GM12878 (cell line): Measurements from ENCODE around the gene GGNBP2. TPM values are rescaled to one million over a fixed set of nuclear protein-coding genes. Genes with fewer than 3 reads are reported as not detected.
A peak's percentile ranks its signal among the peaks of the same experiment; 100 is the strongest.

ENCODE experiments used
- ATAC-seq: fragments of 200-7000 bp; cut with Tn5 transposase; 3 replicates; pipeline ENCODE4 v1.9.1; 2020; ENCODE audit warnings: mild to moderate bottlenecking, moderate library complexity
- BruUV-seq: library from RNA; stranded (reverse); fragments of 400-500 nt; replicated peaks from 2 replicates; lab custom pipeline; 2021; lab: Mats Ljungman, UMichigan
- CTCF ChIA-PET: fragments of 300-600 bp; sonication (Branson Sonifier 250); formaldehyde crosslinking; extraction: SDS; loops from one replicate; lab custom pipeline; 2021; ENCODE audit warnings: inconsistent platforms; lab: Yijun Ruan, JAX
- POLR2A ChIA-PET: fragments of 350-600 bp; formaldehyde crosslinking; extraction: SDS; loops from one replicate; lab custom pipeline; 2021; ENCODE audit warnings: inconsistent platforms; lab: Charles Lee
- RAD21 ChIA-PET: fragments of 300-600 bp; sonication (Branson Sonifier 250); formaldehyde crosslinking; loops from one replicate; lab custom pipeline; 2023; ENCODE audit warnings: antibody characterized with exemption; ENCODE audit not compliant: unreplicated experiment; lab: Charles Lee
- SMC1A ChIA-PET: fragments of 300-600 bp; sonication (Branson Sonifier 250); formaldehyde crosslinking; loops from one replicate; lab custom pipeline; 2023; ENCODE audit not compliant: unreplicated experiment, uncharacterized antibody; lab: Charles Lee
- DNase-seq: peaks from one replicate; pipeline ENCODE4 v3.0.0-alpha.2; 2011; ENCODE audit warnings: low read depth, low spot score
- FAIRE-seq: peaks from 3 replicates; lab custom pipeline; 2011; peaks lifted over from hg19 to GRCh38; lab: Jason Lieb, UNC
- H2AFZ ChIP-seq: 2 replicates; pipeline ENCODE4 v1.6.0; 2011; ENCODE audit warnings: low read depth, low read length, control low read depth; ENCODE audit not compliant: control insufficient read depth
- H3K27ac ChIP-seq: 2 replicates; pipeline ENCODE4 v1.5.1; 2011; ENCODE audit warnings: control low read depth; ENCODE audit not compliant: control insufficient read depth, insufficient read depth
- H3K27me3 ChIP-seq, 2 experiments: replicated peaks in 1 of 2; 2 replicates each; pipeline versions ENCODE4 v1.6.0 to v1.6.1; 2011; ENCODE audit warnings: low read length in 1 of 2; ENCODE audit not compliant: control insufficient read depth in 2 of 2, insufficient read depth in 2 of 2
- H3K36me3 ChIP-seq, 2 experiments: 2 replicates each; pipeline ENCODE4 v1.5.1; 2011; ENCODE audit warnings: low read length in 1 of 2; ENCODE audit not compliant: control insufficient read depth in 2 of 2, insufficient read depth in 2 of 2
- H3K4me1 ChIP-seq: 2 replicates; pipeline ENCODE4 v1.6.1; 2011; ENCODE audit warnings: mild to moderate bottlenecking, low read length, moderate library complexity, mixed read lengths; ENCODE audit not compliant: control insufficient read depth, insufficient read depth
- H3K4me2 ChIP-seq: 2 replicates; pipeline ENCODE4 v1.6.0; 2011; ENCODE audit warnings: control low read depth; ENCODE audit not compliant: control insufficient read depth, insufficient read depth
- H3K4me3 ChIP-seq: fragments of 200-600 bp; sonication (generic); 2 replicates; pipeline ENCODE4 v1.5.1; 2016
- H3K79me2 ChIP-seq: 2 replicates; pipeline ENCODE4 v1.6.0; 2011; ENCODE audit warnings: low read length; ENCODE audit not compliant: control insufficient read depth, insufficient read depth
- H3K9ac ChIP-seq: 2 replicates; pipeline ENCODE4 v1.8.0; 2011; ENCODE audit warnings: low read length, control low read depth, mixed read lengths; ENCODE audit not compliant: control insufficient read depth, insufficient read depth
- H3K9me3 ChIP-seq: replicated peaks from 3 replicates; pipeline ENCODE4 v1.5.1; 2011; ENCODE audit warnings: mild to moderate bottlenecking, low read length; ENCODE audit not compliant: control insufficient read depth, insufficient read depth
- H4K20me1 ChIP-seq: 2 replicates; pipeline ENCODE4 v1.6.0; 2011; ENCODE audit not compliant: control insufficient read depth, insufficient read depth
- MEF2A ChIP-seq: IDR thresholded peaks from 2 replicates; pipeline ENCODE4 v1.6.1; 2011; ENCODE audit warnings: low read depth, mild to moderate bottlenecking, low read length, moderate library complexity; ENCODE audit not compliant: insufficient read depth
- MTA2 ChIP-seq: fragments of 450-650 bp; IDR thresholded peaks from 2 replicates; pipeline ENCODE4 v1.6.1; 2016; ENCODE audit warnings: low read depth, mild to moderate bottlenecking, moderate library complexity
- POLR2A ChIP-seq: IDR thresholded peaks from 2 replicates; pipeline ENCODE4 v1.6.1; 2011; ENCODE audit warnings: low read depth, mild to moderate bottlenecking, low read length
- RBBP5 ChIP-seq: fragments of 200-600 bp; sonication (generic); conservative IDR thresholded peaks from 2 replicates; pipeline ENCODE4 v1.6.1; 2016
- SP1 ChIP-seq: IDR thresholded peaks from one replicate; pipeline ENCODE4 v1.6.1; 2011; ENCODE audit warnings: low read depth, low read length
- SREBF1 ChIP-seq: IDR thresholded peaks from 2 replicates; pipeline ENCODE4 v1.6.1; 2012; ENCODE audit warnings: mild to moderate bottlenecking, low read length
- WGBS: methylation state at CpG from one replicate; pipeline ENCODE4 v1.1.6; 2016; ENCODE audit warnings: low lambda C conversion rate; ENCODE audit not compliant: insufficient replicate concordance, insufficient coverage; ENCODE audit errors: missing lambda C conversion rate; 5-methylcytosine and 5-hydroxymethylcytosine counted together
- in situ Hi-C: fragments of 300-500 bp; cut with MboI; formaldehyde crosslinking; loops from 9 replicates; pipeline ENCODE4 v1.14.3; 2018; ENCODE audit warnings: mixed read lengths
- intact Hi-C: fragments of 100-400 bp; cut with micrococcal nuclease; formaldehyde crosslinking; loops from one replicate; pipeline ENCODE4 v1.14.2; 2022; ENCODE audit not compliant: unreplicated experiment
- polyA plus RNA-seq, 11 experiments: library from polyadenylated mRNA; depleted of rRNA in 4 of 11; unstranded in 6 of 11; stranded (reverse) in 5 of 11; fragments of >200 nt; fragmentation: Nextera tagmentation in 4 of 11; fragmentation: Illumina TruSeq in 1 of 11; extraction: Ambion mirVana in 4 of 11; extraction: Trizol in 1 of 11; gene quantifications; 1 replicate in 1 of 11; 2 replicates in 10 of 11; pipeline versions ENCODE4 v1.2.1 to v1.2.3, GENCODE V29; 2011 to 2016; ENCODE audit warnings: inconsistent platforms in 2 of 11, missing spikeins in 2 of 11, low read depth in 1 of 11
- total RNA-seq, 4 experiments: library from RNA; depleted of rRNA in 3 of 4; stranded (reverse); fragments of >200 nt in 3 of 4; fragmentation: Illumina TruSeq in 1 of 4; extraction: Trizol in 1 of 4; gene quantifications; 2 replicates each; pipeline versions ENCODE4 v1.2.1 to v1.2.3, GENCODE V29; 2013 to 2021

GGNBP2 gene
- total and polyA plus RNA-seq, 10 of the 15 experiments (the other 5 are each of a cell fraction or from before 2014, with no cell fraction given) = 36.3 to 82.0 (median 50.0) TPM

DNA sequence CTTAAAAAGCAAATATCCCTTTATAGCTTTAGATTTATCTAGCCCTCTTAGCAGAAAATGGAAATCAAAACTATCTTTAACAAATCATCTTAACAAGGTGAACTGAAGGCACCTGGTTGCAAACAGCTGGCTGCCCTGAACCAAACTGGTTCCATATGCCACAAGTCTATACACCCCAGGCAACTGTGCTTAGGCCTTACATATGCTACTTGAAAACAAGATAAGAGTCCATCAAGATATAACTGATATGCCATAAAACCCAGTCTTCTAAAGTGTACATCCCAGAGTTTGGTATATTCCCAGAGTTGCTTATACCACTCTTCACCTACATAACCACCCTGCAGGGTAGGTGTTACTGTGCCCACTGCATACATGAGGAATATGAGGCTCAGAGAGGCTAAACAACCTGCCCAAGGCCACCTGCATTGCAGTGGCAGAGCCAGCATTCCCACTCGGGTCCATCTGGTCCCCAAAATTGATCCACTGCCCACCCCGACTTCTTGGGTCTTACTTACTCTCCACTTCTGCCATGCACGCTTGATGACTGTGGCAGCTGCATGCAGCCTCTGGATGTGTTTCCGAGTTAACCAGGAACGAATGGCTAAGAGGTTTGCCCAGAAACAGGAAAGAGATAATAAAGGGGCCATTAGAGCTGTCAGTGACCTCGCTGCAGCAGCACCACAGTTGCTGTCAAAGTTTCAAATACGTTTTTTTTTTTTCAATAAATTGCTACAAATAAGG is 46.0 kb upstream of the GGNBP2 start:
- no peaks in the 10 kb centered on the region for H4K20me1 ChIP-seq
- H3K79me2 ChIP-seq = no peaks in the 10 kb centered on the region
- no peaks in the 10 kb centered on the region for H3K9me3 ChIP-seq
- peaks cover 22 to 35% of the 10 kb centered on the region in 2 experiments for H3K36me3 ChIP-seq
- SMC1A ChIA-PET = no interaction called here
- H3K27me3 ChIP-seq = no peaks in the 10 kb centered on the region
- POLR2A ChIA-PET = interaction anchor here (0.6 kb wide), 1 partner anchor 695 kb away, joined by 5 read pairs; no protein-coding TSS in a partner anchor
- H3K9ac ChIP-seq = no peak overlapping the region
- no peaks in the 10 kb centered on the region for H3K4me1 ChIP-seq
- no peak for DNase-seq
- H3K27ac ChIP-seq = no peak overlapping the region
- ATAC-seq = no peak
- WGBS = 78% methylated on average over 7 of the region's 7 CpGs
- H3K4me3 ChIP-seq = no peak overlapping the region
- CTCF ChIA-PET = no interaction called here
- no peak overlapping the region for H3K4me2 ChIP-seq
- intact Hi-C loops = no loop called here
- TF ChIP-seq POLR2A = peak; percentile 24; the same call in 1 of the 2 replicates
- TF ChIP-seq MEF2A = no peak
- TF ChIP-seq, all 136 proteins: peak for 1
- RAD21 ChIA-PET = no interaction called here
- no TSS peak for BruUV-seq
- in situ Hi-C loops = loop anchor here (25.0 kb wide), 1 partner anchor 361 kb away; no protein-coding TSS in a partner anchor
- H2AFZ ChIP-seq = no peak overlapping the region
- FAIRE-seq = no peak

DNA sequence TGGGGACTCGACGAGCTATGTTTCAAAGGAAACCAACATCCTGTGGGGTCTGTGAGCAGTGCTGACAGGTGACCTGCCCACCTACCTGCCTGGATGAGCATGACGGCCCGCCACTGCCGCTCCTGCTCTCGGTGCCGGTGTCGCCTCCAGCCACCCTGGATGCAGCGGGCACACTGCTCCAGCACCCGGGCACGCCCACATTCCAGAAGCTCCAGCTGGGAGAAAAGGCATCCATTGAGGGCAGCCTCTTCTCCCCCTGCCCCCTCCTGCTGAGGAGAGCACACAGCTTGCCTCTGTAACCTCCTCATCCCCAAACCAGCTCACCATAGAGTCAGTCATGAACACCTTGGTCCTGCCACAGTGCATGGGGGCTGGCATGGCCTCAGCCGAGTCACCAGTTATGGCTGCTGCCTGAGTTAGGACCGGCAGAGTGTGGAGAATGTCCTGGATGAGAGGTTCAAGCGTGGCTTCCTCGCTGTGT is 43.9 kb upstream of the GGNBP2 start:
- in situ Hi-C loops (no loop called here), intact Hi-C loops (no loop called here)
- H3K4me1 ChIP-seq = no peaks in the 10 kb centered on the region
- ChIA-PET SMC1A (interaction anchor here (0.8 kb wide), 1 partner anchor 23 kb away, joined by 3 read pairs; no protein-coding TSS in a partner anchor), RAD21 (no interaction called here), CTCF (interaction anchor here (1.1 to 1.2 kb wide), 2 partner anchors 10 to 33 kb away, joined by 3 read pairs; partner anchors contain the start of genes MYO19 and PIGW), POLR2A (interaction anchor here (1.0 to 1.1 kb wide), 2 partner anchors 10 to 600 kb away, joined by 3 read pairs; no protein-coding TSS in a partner anchor)
- H3K36me3 ChIP-seq = peaks cover 25 to 35% of the 10 kb centered on the region in 2 experiments
- no peak overlapping the region for H3K4me2 ChIP-seq
- DNase-seq (no peak), FAIRE-seq (no peak), ATAC-seq (no peak)
- TF ChIP-seq SREBF1 (no peak), RBBP5 (no peak), SP1 (no peak), MTA2 (no peak)
- H3K27ac ChIP-seq = no peak overlapping the region
- no peak overlapping the region for H3K4me3 ChIP-seq
- H4K20me1 ChIP-seq = no peaks in the 10 kb centered on the region
- H2AFZ ChIP-seq = no peak overlapping the region
- H3K9me3 ChIP-seq = no peaks in the 10 kb centered on the region
- H3K9ac ChIP-seq = no peak overlapping the region
- 95% methylated on average over 15 of the region's 15 CpGs for WGBS
- H3K79me2 ChIP-seq = no peaks in the 10 kb centered on the region
- no peaks in the 10 kb centered on the region for H3K27me3 ChIP-seq
- no TSS peak for BruUV-seq
